Stomach (tissue), 4 donors: Measurements from ENCODE around the gene UPK1A.

ENCODE experiments used
- POLR2A ChIP-seq, 4 donors: fragments of 450-650 bp; IDR thresholded peaks; one replicate each; pipeline ENCODE4 v1.6.1; 2016; ENCODE audit warnings: antibody characterized with exemption in 4 of 4, control low read depth in 2 of 4, mild to moderate bottlenecking in 1 of 4, moderate library complexity in 1 of 4
- POLR2AphosphoS5 ChIP-seq, 3 donors: sonication (generic); formaldehyde crosslinking; IDR thresholded peaks; one replicate each; pipeline ENCODE4 v1.6.1; 2016; ENCODE audit warnings: antibody characterized with exemption in 3 of 3
- TF ChIP-seq, protein P1 (sequence below), 7 experiments: fragments of 450-650 bp in 4 of 7; fragments of 200-600 bp in 3 of 7; sonication (generic) in 3 of 7; IDR thresholded peaks; one replicate each; pipeline ENCODE4 v1.5.1; 2016 to 2019; ENCODE audit warnings: antibody characterized with exemption in 7 of 7, control low read depth in 2 of 7, mild to moderate bottlenecking in 1 of 7

DNA sequence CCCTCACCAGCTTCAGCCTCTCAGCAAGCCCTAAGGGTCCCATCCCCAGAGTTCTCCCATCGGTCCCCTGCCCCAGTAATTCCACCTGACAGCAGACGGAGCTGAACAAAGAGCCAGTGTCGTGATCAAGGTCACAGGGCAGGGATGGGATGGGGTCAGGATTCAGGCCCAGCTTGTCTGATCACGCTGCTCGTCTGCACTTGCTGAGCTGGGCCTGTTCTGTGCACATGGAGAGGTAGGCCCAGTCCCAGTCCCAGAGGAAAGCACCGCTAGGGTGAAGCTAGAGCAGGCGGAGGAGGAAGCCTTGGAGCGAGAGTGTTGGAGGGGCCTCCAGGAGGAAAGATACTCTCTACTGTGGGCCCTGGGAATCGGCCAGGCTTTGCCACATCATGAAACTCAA lies 44.6 kb upstream of the UPK1A start:
- TF ChIP-seq, protein P1, sequence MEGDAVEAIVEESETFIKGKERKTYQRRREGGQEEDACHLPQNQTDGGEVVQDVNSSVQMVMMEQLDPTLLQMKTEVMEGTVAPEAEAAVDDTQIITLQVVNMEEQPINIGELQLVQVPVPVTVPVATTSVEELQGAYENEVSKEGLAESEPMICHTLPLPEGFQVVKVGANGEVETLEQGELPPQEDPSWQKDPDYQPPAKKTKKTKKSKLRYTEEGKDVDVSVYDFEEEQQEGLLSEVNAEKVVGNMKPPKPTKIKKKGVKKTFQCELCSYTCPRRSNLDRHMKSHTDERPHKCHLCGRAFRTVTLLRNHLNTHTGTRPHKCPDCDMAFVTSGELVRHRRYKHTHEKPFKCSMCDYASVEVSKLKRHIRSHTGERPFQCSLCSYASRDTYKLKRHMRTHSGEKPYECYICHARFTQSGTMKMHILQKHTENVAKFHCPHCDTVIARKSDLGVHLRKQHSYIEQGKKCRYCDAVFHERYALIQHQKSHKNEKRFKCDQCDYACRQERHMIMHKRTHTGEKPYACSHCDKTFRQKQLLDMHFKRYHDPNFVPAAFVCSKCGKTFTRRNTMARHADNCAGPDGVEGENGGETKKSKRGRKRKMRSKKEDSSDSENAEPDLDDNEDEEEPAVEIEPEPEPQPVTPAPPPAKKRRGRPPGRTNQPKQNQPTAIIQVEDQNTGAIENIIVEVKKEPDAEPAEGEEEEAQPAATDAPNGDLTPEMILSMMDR (IDR thresholded peaks at IDR 0.05) = no peak
- TF ChIP-seq POLR2AphosphoS5 (IDR thresholded peaks at IDR 0.05) (no peak), POLR2A (IDR thresholded peaks at IDR 0.05) (no peak)
